ENCODE results near the gene CXCL17. TPM values are rescaled to one million over a fixed set of nuclear protein-coding genes. Genes with fewer than 3 reads are reported as not detected.

Gene CXCL17
- total RNA-seq, 1 donor from 2014 or later, result not detected

GRCh38 chr19:42424345-42424707 is 18.4 kb downstream of the CXCL17 start:
- Mint-ChIP-seq H3K36me3 (ENCODE audit: low read depth, unreplicated experiment) (peaks cover 3% of the 10 kb centered on the region), H3K4me1 (ENCODE audit: low read depth, unreplicated experiment) (peaks cover 3% of the 10 kb centered on the region), H3K9me3 (ENCODE audit: unreplicated experiment) (no peaks in the 10 kb centered on the region), H3K27ac (ENCODE audit: unreplicated experiment) (no peak overlapping the region), H3K4me3 (ENCODE audit: unreplicated experiment) (no peak overlapping the region), H3K27me3 (ENCODE audit: low read depth, unreplicated experiment) (peaks cover 24% of the 10 kb centered on the region)
- no peak for DNase-seq (ENCODE audit: low read depth)
- H3K79me2 ChIP-seq (ENCODE audit: insufficient read depth, low read length), result no peaks in the 10 kb centered on the region
- peaks cover 6% of the 10 kb centered on the region for H3K9me3 ChIP-seq (ENCODE audit: insufficient read depth, low read depth, low read length)
- H3K4me1 ChIP-seq (ENCODE audit: insufficient read depth, low read length), result peaks cover 10% of the 10 kb centered on the region
- no peak overlapping the region for H3K27ac ChIP-seq (ENCODE audit: low read depth, low read length)
- peak overlapping the region; percentile 68 for H3K4me3 ChIP-seq (ENCODE audit: insufficient read depth, low read depth, low read length)
- H3K27me3 ChIP-seq (ENCODE audit: insufficient read depth, low read length), result peaks cover 2% of the 10 kb centered on the region
- H2AFZ ChIP-seq (ENCODE audit: low read depth, low read length), result peak overlapping the region; percentile 95
- no peak for FAIRE-seq
- H3K9ac ChIP-seq (ENCODE audit: low read length), result no peak overlapping the region
- peak overlapping the region; percentile 87 for H3K4me2 ChIP-seq (ENCODE audit: low read length)
- no peaks in the 10 kb centered on the region for H4K20me1 ChIP-seq (ENCODE audit: insufficient read depth, low read length)
- no peaks in the 10 kb centered on the region for H3K36me3 ChIP-seq (ENCODE audit: insufficient read depth, low read length)
- TF ChIP-seq EZH2 (IDR thresholded peaks at IDR 0.05; ENCODE audit: insufficient read depth, low read length) (no peak), CTCF (IDR thresholded peaks at IDR 0.05; ENCODE audit: insufficient read depth, low read depth, low read length) (no peak)

- Mint-ChIP-seq H3K4me1 (ENCODE audit: low read depth, unreplicated experiment) (peaks cover 3% of the 10 kb centered on the region), H3K36me3 (ENCODE audit: low read depth, unreplicated experiment) (peaks cover 3% of the 10 kb centered on the region), H3K27ac (ENCODE audit: unreplicated experiment) (no peak overlapping the region), H3K4me3 (ENCODE audit: unreplicated experiment) (peak overlapping the region; percentile 89), H3K9me3 (ENCODE audit: unreplicated experiment) (no peaks in the 10 kb centered on the region), H3K27me3 (ENCODE audit: low read depth, unreplicated experiment) (peaks cover 24% of the 10 kb centered on the region)
- Histone ChIP-seq H3K9ac (ENCODE audit: low read length) (peak overlapping the region; percentile 63), H2AFZ (ENCODE audit: low read depth, low read length) (peak overlapping the region; percentile 95), H3K4me1 (ENCODE audit: insufficient read depth, low read length) (peaks cover 10% of the 10 kb centered on the region), H3K4me2 (ENCODE audit: low read length) (peak overlapping the region; percentile 87), H3K27ac (ENCODE audit: low read depth, low read length) (no peak overlapping the region), H3K4me3 (ENCODE audit: insufficient read depth, low read depth, low read length) (peak overlapping the region; percentile 68), H3K27me3 (ENCODE audit: insufficient read depth, low read length) (peaks cover 2% of the 10 kb centered on the region), H3K36me3 (ENCODE audit: insufficient read depth, low read length) (no peaks in the 10 kb centered on the region), H3K79me2 (ENCODE audit: insufficient read depth, low read length) (no peaks in the 10 kb centered on the region), H3K9me3 (ENCODE audit: insufficient read depth, low read depth, low read length) (peaks cover 6% of the 10 kb centered on the region), H4K20me1 (ENCODE audit: insufficient read depth, low read length) (no peaks in the 10 kb centered on the region)
- DNase-seq (ENCODE audit: low read depth), result peak; percentile 83
- TF ChIP-seq CTCF (IDR thresholded peaks at IDR 0.05; ENCODE audit: insufficient read depth, low read depth, low read length), result no peak
- TF ChIP-seq EZH2 (IDR thresholded peaks at IDR 0.05; ENCODE audit: insufficient read depth, low read length), result peak; percentile 11
- FAIRE-seq, result no peak
These were observed 19.0 kb downstream of the CXCL17 start for GRCh38 chr19:42423462-42424344.
